SK-N-SH treated with all-trans-retinoic acid at 6 μM for 48 hours (cell line): ENCODE data around the gene SRPK3.

Source experiments
- ATAC-seq: fragments of 200-7000 bp; cut with Tn5 transposase; 3 replicates; pipeline ENCODE4 v1.9.1; 2020; ENCODE audit warnings: mild to moderate bottlenecking, moderate library complexity
- ARNTL ChIP-seq: fragments of 450-650 bp; formaldehyde crosslinking; IDR thresholded peaks from 2 replicates; pipeline ENCODE4 v1.5.0; 2020; ENCODE audit warnings: low read depth, mild to moderate bottlenecking, moderate library complexity, borderline replicate concordance
- CSDC2 ChIP-seq: fragments of 250-450 bp; sonication (Bioruptor Pico); IDR thresholded peaks from 2 replicates; pipeline ENCODE4 v1.5.0; 2020; ENCODE audit warnings: mild to moderate bottlenecking, moderate library complexity
- CSRNP3 ChIP-seq: fragments of 250-450 bp; sonication (Bioruptor Pico); IDR thresholded peaks from 2 replicates; pipeline ENCODE4 v1.5.1; 2021; ENCODE audit warnings: mild to moderate bottlenecking, moderate library complexity
- ISL1 ChIP-seq: fragments of 250-450 bp; sonication (Bioruptor Pico); IDR thresholded peaks from 2 replicates; pipeline ENCODE4 v2.1.2; 2022; ENCODE audit warnings: mild to moderate bottlenecking, moderate library complexity
- OSR1 ChIP-seq: fragments of 250-450 bp; sonication (Bioruptor Pico); IDR thresholded peaks from 2 replicates; pipeline ENCODE4 v1.8.0; 2022; ENCODE audit warnings: moderate library complexity, mild to moderate bottlenecking, inconsistent platforms
- PPARA ChIP-seq: fragments of 250-450 bp; sonication (Bioruptor Pico); IDR thresholded peaks from 2 replicates; pipeline ENCODE4 v1.5.0; 2020; ENCODE audit warnings: mild to moderate bottlenecking, borderline replicate concordance
- RARB ChIP-seq: fragments of 250-450 bp; sonication (Bioruptor Pico); IDR thresholded peaks from 2 replicates; pipeline ENCODE4 v1.8.0; 2021; ENCODE audit warnings: mild to moderate bottlenecking, moderate library complexity
- TCF4 ChIP-seq: fragments of 250-450 bp; sonication (Bioruptor Pico); IDR thresholded peaks from 2 replicates; pipeline ENCODE4 v1.8.0; 2021; ENCODE audit warnings: mild to moderate bottlenecking, moderate library complexity, borderline replicate concordance
- TOX ChIP-seq: fragments of 250-450 bp; sonication (Bioruptor Pico); IDR thresholded peaks from 2 replicates; pipeline ENCODE4 v1.8.0; 2021; ENCODE audit warnings: mild to moderate bottlenecking, moderate library complexity, borderline replicate concordance
- TSHZ2 ChIP-seq: fragments of 250-450 bp; sonication (Bioruptor Pico); IDR thresholded peaks from 2 replicates; pipeline ENCODE4 v1.5.0; 2020; ENCODE audit warnings: mild to moderate bottlenecking, moderate library complexity
- ZC3H10 ChIP-seq: fragments of 250-450 bp; sonication (Bioruptor Pico); IDR thresholded peaks from 2 replicates; pipeline ENCODE4 v1.5.1; 2021; ENCODE audit warnings: mild to moderate bottlenecking, moderate library complexity
- ZFP3 ChIP-seq: fragments of 250-450 bp; sonication (Bioruptor Pico); IDR thresholded peaks from 2 replicates; pipeline ENCODE4 v1.5.0; 2020; ENCODE audit warnings: mild to moderate bottlenecking, moderate library complexity
- ZFP30 ChIP-seq: fragments of 450-650 bp; formaldehyde crosslinking; IDR thresholded peaks from 2 replicates; pipeline ENCODE4 v1.5.0; 2022; ENCODE audit warnings: mild to moderate bottlenecking, moderate library complexity
- ZNF565 ChIP-seq: fragments of 450-650 bp; formaldehyde crosslinking; conservative IDR thresholded peaks from 2 replicates; pipeline ENCODE4 v1.5.0; 2020; ENCODE audit warnings: low read depth, mild to moderate bottlenecking, moderate library complexity
- ZNF70 ChIP-seq: fragments of 450-650 bp; formaldehyde crosslinking; IDR thresholded peaks from 2 replicates; pipeline ENCODE4 v1.5.0; 2020; ENCODE audit warnings: mild to moderate bottlenecking, moderate library complexity
- ZNF8 ChIP-seq: fragments of 450-650 bp; formaldehyde crosslinking; IDR thresholded peaks from 2 replicates; pipeline ENCODE4 v1.5.0; 2020; ENCODE audit warnings: mild to moderate bottlenecking, moderate library complexity
- TF ChIP-seq, protein P1 (sequence below): fragments of 250-450 bp; sonication (Bioruptor Pico); IDR thresholded peaks from 2 replicates; pipeline ENCODE4 v1.8.0; 2021; ENCODE audit warnings: low read depth, mild to moderate bottlenecking, moderate library complexity, borderline replicate concordance
- TF ChIP-seq, protein P2 (sequence below): fragments of 250-450 bp; sonication (Bioruptor Pico); IDR thresholded peaks from 2 replicates; pipeline ENCODE4 v1.5.1; 2020; ENCODE audit warnings: low read depth, mild to moderate bottlenecking, moderate library complexity

The SRPK3 gene

GRCh38 chrX:153771415-153772315, 9.2 kb upstream of the SRPK3 start:
- TF ChIP-seq ZC3H10 (no peak), ZNF70 (CRISPR knock-in tag) (no peak), ZFP30 (no peak), ISL1 (CRISPR knock-in tag) (no peak), CSDC2 (CRISPR knock-in tag) (no peak)
- TF ChIP-seq, all 23 proteins: peak for 0
- ATAC-seq = no peak

- no peak for ATAC-seq
- TF ChIP-seq, protein P1, sequence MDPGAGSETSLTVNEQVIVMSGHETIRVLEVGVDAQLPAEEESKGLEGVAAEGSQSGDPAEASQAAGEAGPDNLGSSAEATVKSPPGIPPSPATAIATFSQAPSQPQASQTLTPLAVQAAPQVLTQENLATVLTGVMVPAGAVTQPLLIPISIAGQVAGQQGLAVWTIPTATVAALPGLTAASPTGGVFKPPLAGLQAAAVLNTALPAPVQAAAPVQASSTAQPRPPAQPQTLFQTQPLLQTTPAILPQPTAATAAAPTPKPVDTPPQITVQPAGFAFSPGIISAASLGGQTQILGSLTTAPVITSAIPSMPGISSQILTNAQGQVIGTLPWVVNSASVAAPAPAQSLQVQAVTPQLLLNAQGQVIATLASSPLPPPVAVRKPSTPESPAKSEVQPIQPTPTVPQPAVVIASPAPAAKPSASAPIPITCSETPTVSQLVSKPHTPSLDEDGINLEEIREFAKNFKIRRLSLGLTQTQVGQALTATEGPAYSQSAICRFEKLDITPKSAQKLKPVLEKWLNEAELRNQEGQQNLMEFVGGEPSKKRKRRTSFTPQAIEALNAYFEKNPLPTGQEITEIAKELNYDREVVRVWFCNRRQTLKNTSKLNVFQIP = no peak
- TF ChIP-seq ZC3H10 = no peak
- no peak for TF ChIP-seq ZNF8
- no peak for TF ChIP-seq RARB (CRISPR knock-in tag)
- no peak for TF ChIP-seq TOX
- TF ChIP-seq OSR1 = no peak
- no peak for TF ChIP-seq ZFP30
- no peak for TF ChIP-seq ZNF565 (CRISPR knock-in tag)
- TF ChIP-seq, protein P2, sequence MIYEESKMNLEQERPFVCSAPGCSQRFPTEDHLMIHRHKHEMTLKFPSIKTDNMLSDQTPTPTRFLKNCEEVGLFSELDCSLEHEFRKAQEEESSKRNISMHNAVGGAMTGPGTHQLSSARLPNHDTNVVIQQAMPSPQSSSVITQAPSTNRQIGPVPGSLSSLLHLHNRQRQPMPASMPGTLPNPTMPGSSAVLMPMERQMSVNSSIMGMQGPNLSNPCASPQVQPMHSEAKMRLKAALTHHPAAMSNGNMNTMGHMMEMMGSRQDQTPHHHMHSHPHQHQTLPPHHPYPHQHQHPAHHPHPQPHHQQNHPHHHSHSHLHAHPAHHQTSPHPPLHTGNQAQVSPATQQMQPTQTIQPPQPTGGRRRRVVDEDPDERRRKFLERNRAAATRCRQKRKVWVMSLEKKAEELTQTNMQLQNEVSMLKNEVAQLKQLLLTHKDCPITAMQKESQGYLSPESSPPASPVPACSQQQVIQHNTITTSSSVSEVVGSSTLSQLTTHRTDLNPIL = no peak
- no peak for TF ChIP-seq ISL1 (CRISPR knock-in tag)
- no peak for TF ChIP-seq PPARA (CRISPR knock-in tag)
- TF ChIP-seq CSRNP3 (CRISPR knock-in tag) = no peak
- no peak for TF ChIP-seq CSDC2 (CRISPR knock-in tag)
- no peak for TF ChIP-seq TCF4 (CRISPR knock-in tag)
- TF ChIP-seq ZFP3 (CRISPR knock-in tag) = no peak
- TF ChIP-seq TSHZ2 = no peak
- TF ChIP-seq, all 23 proteins: peak for 0
Observed at GRCh38 chrX:153772316-153773217, 8.3 kb upstream of the SRPK3 start.

DNA sequence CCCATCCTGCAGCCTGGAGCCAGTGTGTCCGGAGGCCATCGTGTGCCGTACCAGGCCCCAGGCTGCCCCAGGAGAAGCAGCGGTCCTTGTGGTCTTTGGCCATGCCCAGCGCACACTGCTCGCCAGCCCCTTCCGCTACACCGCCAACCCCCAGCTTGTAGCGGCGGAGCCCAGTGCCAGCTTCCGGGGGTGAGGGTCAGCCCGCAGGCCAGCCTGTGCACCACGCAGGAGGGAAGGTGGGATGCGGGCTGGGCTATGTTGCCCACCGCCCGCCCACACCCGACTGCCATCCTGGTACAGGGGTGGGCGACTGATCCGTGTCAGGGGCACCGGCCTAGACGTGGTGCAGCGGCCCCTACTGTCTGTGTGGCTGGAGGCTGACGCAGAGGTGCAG, 7.6 kb upstream of the SRPK3 start:
- ATAC-seq = no peak
- TF ChIP-seq ZFP30 (no peak), ISL1 (CRISPR knock-in tag) (no peak), ZC3H10 (no peak), TOX (no peak), ZNF565 (CRISPR knock-in tag) (no peak), CSDC2 (CRISPR knock-in tag) (no peak), TSHZ2 (no peak), ZNF70 (CRISPR knock-in tag) (no peak), ZNF8 (no peak), ARNTL (CRISPR knock-in tag) (no peak), CSRNP3 (CRISPR knock-in tag) (no peak)
- TF ChIP-seq, protein P2 = no peak
